Kasumi-1 (cell line): ENCODE results near the gene SART1.
"Not testable (repeated sequence)": the region's sequence is repeated elsewhere in the genome, so short reads cannot be mapped to it uniquely, and the experiment has no call there.

Source experiments
- DNase-seq, 2 experiments: peaks; one replicate each; lab custom pipeline; 2025; lab: John Stamatoyannopoulos, UW

The SART1 gene

DNA sequence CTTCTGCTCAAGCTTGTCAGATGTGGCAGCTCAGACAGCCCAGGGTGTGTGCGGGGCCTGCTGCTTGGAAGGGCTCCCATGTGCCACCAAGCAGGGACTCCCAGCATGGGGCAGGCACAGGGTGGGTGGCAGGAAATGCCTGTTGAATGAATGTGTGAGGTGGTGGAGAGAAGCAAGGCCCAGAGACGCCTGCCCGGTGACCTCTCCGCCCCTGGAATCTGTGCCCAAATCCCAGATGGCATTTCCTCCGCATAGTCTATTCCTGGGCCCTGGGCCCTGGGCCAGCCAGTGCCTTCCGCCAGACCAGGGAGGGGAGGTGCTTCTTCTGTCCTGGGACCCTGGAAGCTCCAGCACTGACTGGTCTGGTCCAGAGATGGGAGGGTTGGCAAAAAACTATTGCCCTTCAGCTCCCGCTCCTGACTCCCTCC is 53.9 kb downstream of the SART1 start:
- no peak for DNase-seq

DNA sequence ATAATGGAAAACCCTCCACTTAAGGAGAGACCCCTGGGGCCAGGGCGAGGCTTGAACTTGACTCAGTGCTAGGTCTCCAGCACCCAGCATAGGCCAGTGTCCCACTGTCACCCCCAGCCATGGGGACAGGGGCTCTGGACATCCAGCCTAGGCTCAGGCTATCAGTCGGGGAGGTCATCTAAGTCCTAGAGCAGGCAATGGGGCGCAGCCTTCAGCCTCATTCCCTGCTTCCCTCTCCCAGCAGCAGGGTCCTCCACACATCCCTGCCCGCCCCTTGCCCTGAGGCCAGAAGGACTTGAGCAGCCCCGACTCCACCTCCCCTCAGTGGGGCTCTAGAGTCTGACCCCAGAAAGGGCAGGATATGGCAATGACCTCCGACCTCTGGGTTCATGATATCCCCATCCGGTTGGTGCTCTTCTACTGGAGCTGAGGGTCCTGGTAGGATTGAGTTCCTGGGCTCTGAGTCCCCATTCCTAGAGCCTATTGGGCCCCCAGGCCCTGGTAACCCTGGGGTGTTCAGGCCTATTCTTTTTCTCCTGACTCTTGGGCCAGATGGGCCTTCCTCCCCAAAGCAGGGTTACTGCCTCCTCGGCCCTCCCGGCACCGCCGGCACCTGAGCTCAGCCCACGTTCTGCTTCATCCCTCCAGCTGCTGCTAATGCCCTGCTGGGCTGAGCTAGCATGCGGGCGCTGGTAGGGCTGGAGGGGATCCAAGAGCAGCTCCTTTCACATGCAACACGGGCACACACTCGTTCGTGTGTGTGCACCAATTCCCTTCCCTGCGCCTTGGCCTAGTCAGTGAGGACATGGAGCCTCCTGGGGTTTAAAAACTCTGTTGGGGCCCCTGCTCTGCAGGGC is 54.6 kb downstream of the SART1 start:
- DNase-seq = no peak

GRCh38 chr11:66016793-66017177 is 55.3 kb downstream of the SART1 start:
- no peak for DNase-seq

DNA sequence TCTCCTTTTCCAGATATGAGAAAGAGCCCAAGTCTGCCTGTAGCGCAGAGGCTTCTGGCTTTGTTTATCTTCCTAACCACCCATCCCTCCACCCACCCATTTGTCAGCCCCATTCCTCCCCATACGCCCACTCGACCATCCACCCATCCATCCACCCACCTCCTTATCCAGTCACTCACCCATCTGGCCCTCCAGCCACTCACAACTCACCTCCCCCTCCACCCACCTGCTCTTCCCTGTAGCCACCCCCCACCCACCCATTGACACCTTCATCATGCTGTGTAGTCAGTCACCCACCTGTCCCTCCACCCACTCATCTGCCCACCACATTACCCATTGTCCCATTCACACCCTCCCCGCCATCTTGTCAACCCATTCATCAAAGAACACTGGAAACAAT is 55.8 kb downstream of the SART1 start:
- DNase-seq = no peak

DNA sequence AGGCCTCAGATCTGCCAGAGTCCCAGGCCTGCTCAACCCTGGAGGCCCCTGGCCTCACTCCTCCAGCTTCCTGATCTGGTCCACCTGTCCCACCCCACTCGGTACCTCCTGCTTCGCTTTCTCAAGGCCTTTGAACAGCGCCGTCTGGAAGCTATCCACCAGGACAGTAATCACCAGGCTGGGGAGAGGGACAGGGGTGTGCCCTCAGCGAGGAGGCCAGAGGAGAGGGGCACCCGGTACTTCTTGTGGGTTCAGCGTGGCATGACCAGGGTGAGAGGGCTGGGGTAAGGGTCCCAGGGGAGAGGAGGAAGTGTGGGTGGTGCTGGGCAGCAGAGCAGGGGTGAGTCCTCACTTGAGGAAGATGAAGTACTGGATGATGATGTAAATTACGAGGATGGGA is 58.7 kb downstream of the SART1 start:
- DNase-seq = no peak

DNA sequence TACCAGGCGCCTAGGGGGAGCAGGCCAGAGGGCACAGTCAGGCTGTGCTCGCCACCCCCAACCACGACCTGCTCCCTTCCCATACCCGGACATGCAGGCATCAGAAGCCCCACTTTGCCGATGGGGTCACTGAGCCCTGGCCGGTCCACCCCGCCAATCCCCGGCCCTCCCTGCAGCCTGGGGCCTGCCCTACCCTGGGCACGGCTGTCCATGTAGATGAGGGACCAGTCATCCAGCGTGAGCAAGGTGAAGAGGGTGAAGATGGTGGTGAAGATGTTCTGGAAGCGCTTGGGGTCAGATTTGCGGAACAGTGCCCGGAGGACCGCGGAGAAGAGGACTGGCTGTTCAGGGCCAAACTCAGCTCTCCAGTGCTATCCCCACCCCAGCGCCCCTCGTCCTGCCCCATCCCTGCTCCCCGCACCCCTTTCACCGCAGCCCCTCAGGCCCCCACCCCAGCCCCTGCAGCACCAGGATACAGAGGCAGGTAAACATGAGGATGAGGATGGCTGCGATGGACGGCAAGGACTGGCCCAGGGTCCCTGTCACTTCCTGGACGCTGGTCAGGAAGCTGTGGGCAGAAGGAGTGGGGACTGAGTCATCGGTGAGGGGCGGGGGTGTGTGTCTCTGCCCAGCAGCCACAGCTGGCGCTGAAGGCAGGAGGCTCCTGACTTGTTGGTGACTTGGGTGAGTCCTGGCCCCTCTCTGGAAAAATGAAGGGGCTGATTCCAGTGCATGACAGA is 59.3 kb downstream of the SART1 start:
- DNase-seq = peak; percentile 30 to 39

DNA sequence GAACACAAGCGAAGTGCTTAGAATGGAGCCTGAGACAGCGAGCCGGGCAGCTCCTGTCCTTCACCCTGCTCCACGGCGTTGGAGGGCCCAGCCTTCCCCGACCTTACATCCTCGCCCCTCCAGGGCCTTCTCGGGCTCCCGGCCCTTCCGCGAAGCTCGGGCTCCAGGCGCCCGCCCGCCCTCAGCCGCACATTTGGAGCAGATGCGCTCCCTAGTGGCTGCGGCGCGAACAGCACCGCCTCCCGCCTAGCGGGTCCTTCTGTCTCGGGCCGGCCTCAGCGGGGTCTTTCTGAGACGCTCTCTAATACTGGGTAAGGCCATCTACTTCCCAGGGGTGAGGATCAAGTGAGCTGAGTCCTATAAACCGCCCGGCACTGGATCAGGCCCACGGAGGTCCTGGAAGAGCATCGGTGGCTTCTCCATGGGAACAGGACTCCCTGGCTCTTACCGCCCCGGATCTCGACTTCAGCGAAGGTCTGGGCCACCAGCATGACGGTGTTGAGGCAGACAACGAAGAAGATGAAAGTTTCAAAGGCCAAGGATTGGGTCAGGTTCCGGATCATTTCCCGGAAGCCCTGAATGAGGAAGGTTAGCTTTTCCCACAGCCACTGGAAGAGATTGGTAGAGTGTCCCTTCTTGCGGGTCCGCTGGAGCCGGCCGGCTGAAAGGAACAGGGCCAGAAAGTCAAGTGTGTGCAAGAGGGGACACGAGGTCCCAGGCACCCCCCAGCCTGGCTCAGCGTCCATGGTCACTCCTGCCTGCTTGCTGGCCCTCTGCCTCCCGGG is 61.1 kb downstream of the SART1 start:
- peak; percentile 61 to 62 for DNase-seq

DNA sequence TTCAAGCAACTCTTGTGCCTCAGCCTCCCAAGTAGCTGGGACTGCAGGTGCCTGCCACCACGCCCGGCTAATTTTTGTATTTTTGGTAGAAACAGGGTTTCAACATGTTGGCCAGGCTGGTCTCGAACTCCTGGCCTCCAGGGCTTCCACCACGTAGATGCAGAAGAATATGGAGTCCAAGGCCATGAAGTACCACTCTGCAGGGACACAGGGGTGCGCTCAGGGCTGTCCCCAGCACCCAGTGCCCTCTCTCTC is 61.6 kb downstream of the SART1 start:
- DNase-seq = not testable (repeated sequence)

GRCh38 chr11:66026017-66026529 is 64.5 kb downstream of the SART1 start, which contains the start of gene CATSPER1:
Gene CATSPER1, minus strand, starts transcription at chr11:66026479. Its CDS starts 100 bp downstream, at chr11:66026379.
- no peak for DNase-seq
